ENCODE data around the gene KRT9. TPM values are rescaled to one million over a fixed set of nuclear protein-coding genes. Genes with fewer than 3 reads are reported as not detected.
A peak's percentile ranks its signal among the peaks of the same experiment; 100 is the strongest.

KRT9 gene
- polyA plus RNA-seq, 6 donors from 2014 or later = not detected

DNA sequence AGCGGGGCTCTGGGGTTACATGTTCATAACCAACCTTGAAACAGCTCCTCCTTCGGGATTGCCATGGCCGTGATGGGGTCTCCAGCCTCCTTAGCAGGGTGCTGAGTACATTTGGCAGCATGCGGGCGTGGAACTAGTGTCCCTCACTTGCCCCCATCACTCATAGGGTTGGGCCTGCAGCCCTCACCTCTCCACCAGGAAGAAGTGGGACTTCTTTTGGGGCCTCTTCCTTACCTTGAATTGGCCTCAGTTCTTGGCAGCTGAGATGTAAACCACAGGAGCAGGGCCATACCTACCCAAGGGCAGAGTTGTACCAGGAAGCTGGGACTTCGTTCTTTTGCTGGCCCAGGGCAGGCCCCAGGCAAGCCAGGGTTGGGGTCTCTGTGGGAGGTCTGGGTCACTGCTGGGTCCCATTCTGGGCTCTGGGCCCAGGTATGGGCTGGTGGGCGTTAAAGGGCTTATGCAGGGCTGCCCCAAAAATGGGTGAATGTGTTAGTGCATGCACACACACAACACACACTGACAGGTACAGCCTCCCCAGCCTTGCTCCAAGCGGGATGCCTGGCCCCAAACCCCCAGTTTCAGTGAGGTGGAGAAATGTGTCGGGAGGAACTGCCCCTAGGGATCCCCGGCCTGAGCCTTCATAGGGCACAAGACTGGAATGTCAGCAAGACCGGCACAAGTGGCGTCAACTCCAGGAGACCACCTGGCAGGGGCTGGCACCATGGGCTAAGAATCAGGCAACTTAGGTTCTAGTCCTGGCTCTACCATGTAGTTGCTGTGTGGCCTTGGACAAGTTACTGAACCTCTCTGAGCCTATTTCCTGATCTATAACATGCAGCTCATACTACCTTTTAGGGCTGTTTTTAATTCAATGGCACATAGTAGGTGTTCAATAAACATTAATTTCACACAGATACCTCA lies 49.3 kb downstream of the KRT9 start:
- H3K9me3 Mint-ChIP-seq = peaks cover 0 to 4% (median 0%) of the 10 kb centered on the region in 7 donors
- no peak for ATAC-seq (ENCODE audit: low read depth in 2 of 2)
- peaks cover 22 to 73% (median 35%) of the 10 kb centered on the region in 3 donors for H3K27me3 Mint-ChIP-seq
- no peak overlapping the region for H3K27ac Mint-ChIP-seq
- H3K4me1 Mint-ChIP-seq = peaks cover 4 to 7% (median 7%) of the 10 kb centered on the region in 3 donors
- DNase-seq = no peak
- H3K4me3 Mint-ChIP-seq = no peak overlapping the region
- no peaks in the 10 kb centered on the region for H3K36me3 Mint-ChIP-seq

GRCh38 chr17:41521574-41522261 lies 50.1 kb downstream of the KRT9 start:
- no peak for ATAC-seq (ENCODE audit: low read depth in 2 of 2)
- Mint-ChIP-seq H3K9me3 (peaks cover 0 to under 1% (median 0%) of the 10 kb centered on the region in 7 donors), H3K36me3 (no peaks in the 10 kb centered on the region), H3K27me3 (peaks cover 22 to 72% (median 34%) of the 10 kb centered on the region in 3 donors), H3K4me3 (no peak overlapping the region), H3K4me1 (no peaks in the 10 kb centered on the region), H3K27ac (no peak overlapping the region)
- DNase-seq = no peak

DNA sequence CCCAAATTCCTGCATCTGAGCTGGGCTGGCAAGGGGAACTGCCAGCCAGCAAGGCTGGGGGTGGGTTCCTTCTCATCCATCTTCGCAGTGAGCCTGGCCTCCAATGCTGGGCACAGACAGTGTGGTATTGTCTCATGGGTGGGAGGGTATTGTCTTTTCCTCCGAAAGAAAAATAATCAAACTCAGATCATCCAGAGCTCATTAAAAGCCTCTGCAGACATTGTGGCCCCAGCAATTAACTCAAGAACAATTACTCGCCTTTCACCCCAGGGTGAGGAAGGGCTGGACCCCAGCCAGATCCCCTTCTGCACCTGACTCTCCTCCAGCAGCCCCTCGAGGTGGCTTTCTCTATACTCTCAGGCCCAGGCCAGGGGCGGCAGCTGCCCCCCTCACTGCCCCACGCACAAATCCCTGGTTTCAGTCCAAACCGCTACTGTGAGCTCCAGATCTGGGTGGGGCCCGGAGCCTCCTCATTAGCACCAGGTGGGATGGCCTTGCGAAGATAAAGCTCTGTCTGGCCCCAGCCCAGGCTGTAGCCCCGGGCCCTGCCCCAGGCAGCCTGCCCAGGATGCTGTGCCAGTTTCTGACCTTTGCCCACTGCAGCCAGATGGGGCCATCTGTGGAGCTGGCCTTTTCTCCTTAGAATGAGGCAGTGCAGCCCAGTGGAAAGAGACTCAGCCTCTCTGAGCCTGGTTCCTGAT lies 50.9 kb downstream of the KRT9 start:
- Mint-ChIP-seq H3K36me3 (no peaks in the 10 kb centered on the region), H3K27me3 (peaks cover 19 to 70% (median 38%) of the 10 kb centered on the region in 3 donors), H3K27ac (no peak overlapping the region), H3K4me1 (no peaks in the 10 kb centered on the region), H3K9me3 (no peaks in the 10 kb centered on the region), H3K4me3 (no peak overlapping the region)
- DNase-seq (no peak), ATAC-seq (ENCODE audit: low read depth in 2 of 2) (no peak)

DNA sequence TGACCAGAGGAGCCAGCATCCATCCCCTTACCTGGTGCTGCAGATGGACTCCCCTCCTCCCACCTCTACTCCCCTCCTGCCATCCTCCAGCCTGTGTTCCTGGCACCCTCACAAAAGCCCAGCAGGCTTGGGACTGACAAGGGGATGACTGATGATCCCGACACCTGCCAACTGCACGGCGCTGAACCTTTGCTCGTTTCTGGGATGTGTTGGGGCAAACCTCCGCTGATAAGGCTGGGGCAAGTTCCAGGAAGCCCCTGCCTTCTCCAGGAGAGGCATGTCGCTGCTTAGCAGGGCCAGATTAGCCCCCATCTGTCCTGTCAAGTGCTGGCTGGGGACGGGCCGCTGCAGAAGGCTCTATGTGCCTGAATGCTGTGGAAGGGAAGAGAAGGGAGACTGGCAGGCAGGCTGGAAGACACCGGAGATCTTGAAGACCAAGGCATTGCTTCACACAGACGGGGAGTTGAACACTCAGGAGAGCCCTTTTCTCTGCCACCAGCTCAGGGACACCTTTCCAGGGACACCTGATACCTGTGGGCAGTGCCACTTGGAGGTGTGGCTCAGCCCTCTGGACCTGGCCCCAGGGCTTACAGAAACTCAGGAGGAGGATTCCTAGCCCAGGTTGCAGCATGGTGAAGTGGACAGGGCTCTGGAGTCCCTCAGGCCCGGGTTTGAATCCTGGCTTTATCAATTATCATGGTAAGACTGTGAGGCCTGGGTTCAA lies 52.2 kb downstream of the KRT9 start:
- Mint-ChIP-seq H3K4me1 (no peaks in the 10 kb centered on the region), H3K4me3 (no peak overlapping the region), H3K36me3 (no peaks in the 10 kb centered on the region), H3K27me3 (peaks cover 17 to 66% (median 33%) of the 10 kb centered on the region in 3 donors), H3K27ac (no peak overlapping the region), H3K9me3 (no peaks in the 10 kb centered on the region)
- ATAC-seq (ENCODE audit: low read depth in 2 of 2) (no peak), DNase-seq (no peak)

GRCh38 chr17:41518789-41519449 lies 52.9 kb downstream of the KRT9 start, which contains the start of gene KRT15:
TSS of gene KRT15 (minus strand) at chr17:41518890. CDS start at chr17:41518827, 63 bp downstream.
- Mint-ChIP-seq H3K9me3 (no peaks in the 10 kb centered on the region), H3K36me3 (no peaks in the 10 kb centered on the region), H3K4me1 (no peaks in the 10 kb centered on the region), H3K27me3 (peaks cover 15 to 58% (median 33%) of the 10 kb centered on the region in 3 donors), H3K27ac (peak within 1 kb of the TSS in 1 of 6 donors; percentile 35), H3K4me3 (no peak within 1 kb of the TSS)
- ATAC-seq (ENCODE audit: low read depth in 2 of 2) (no peak), DNase-seq (no peak)

- H3K9me3 Mint-ChIP-seq = no peaks in the 10 kb centered on the region
- ATAC-seq (ENCODE audit: low read depth in 2 of 2) (no peak), DNase-seq (no peak)
- no peak overlapping the region for H3K4me3 Mint-ChIP-seq
- no peak overlapping the region for H3K27ac Mint-ChIP-seq
- no peaks in the 10 kb centered on the region for H3K36me3 Mint-ChIP-seq
- no peaks in the 10 kb centered on the region for H3K4me1 Mint-ChIP-seq
- peaks cover 8 to 49% (median 35%) of the 10 kb centered on the region in 3 donors for H3K27me3 Mint-ChIP-seq
Measured at GRCh38 chr17:41518031-41518430, 53.8 kb downstream of the KRT9 start.

DNA sequence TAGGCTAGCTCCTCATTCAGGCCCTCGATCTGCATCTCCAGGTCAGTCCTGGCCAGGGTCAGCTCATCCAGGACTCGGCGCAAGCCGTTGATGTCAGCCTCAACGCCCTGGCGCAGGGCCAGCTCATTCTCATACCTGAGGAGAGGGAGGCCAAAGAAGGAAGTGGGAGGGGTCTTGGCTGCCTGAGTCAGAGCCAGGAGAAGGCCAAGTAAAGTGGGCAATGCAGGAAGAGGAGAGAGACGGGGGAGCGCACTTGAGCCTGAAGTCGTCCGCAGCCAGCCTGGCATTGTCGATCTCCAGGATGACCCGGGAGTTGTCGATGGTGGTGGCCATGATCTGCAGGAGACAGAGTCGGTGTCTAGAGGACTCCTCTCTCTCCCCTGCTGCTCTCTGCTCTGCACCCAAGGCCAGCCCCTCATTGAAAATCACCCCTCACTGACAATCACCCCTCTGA lies 55.0 kb downstream of the KRT9 start:
- peak overlapping the region in 2 of 6 donors; percentile 56 to 93 for H3K27ac Mint-ChIP-seq
- DNase-seq = no peak
- no peaks in the 10 kb centered on the region for H3K4me1 Mint-ChIP-seq
- peaks cover 6 to 50% (median 43%) of the 10 kb centered on the region in 3 donors for H3K27me3 Mint-ChIP-seq
- no peak for ATAC-seq (ENCODE audit: low read depth in 2 of 2)
- no peak overlapping the region for H3K4me3 Mint-ChIP-seq
- H3K9me3 Mint-ChIP-seq = no peaks in the 10 kb centered on the region
- no peaks in the 10 kb centered on the region for H3K36me3 Mint-ChIP-seq

DNA sequence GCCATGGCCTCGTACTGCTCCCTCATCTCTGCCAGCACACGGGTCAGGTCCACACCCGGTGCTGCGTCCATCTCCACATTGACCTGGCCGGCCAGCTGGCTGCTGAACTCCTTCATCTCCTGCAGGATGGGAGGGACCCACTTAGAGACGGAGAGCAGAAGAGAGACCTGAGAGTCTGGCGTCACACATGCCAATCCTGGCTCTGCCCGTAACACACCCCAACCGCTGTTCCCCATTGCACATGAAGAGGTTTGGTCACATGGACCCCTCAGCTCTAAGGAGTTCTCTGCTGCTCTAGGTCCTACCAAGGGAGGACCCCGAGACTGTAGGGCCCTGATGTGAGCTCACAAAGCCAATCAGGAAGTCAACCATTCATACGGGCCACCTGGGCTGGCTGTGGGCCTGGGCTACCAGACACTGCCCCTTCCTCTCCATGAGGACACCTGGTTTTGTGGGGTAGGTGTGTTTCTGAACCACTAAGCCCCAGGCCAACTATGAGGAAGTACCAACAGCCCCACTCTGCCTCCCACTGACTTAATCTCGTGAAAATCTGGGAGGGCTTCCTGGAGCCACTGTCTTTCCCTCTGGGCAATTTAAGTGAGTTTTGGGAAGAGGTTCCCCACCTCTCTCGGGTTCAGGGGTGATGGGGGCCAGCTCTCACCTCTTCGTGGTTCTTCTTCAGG lies 55.6 kb downstream of the KRT9 start:
- Mint-ChIP-seq H3K27ac (no peak overlapping the region), H3K36me3 (no peaks in the 10 kb centered on the region), H3K9me3 (no peaks in the 10 kb centered on the region), H3K4me1 (no peaks in the 10 kb centered on the region), H3K27me3 (peaks cover 6 to 44% (median 43%) of the 10 kb centered on the region in 3 donors), H3K4me3 (peak overlapping the region in 1 of 8 donors; percentile 74)
- DNase-seq (no peak), ATAC-seq (ENCODE audit: low read depth in 2 of 2) (no peak)

Other genes with a start within 250 kb of the KRT9 start
- gene KRT33A, start 221.2 kb downstream of the KRT9 start, polyA plus RNA-seq (ENCODE audit: low read depth in 6 of 6) = not detected
- not detected for gene KRT33B, start 202.2 kb downstream of the KRT9 start, polyA plus RNA-seq (ENCODE audit: low read depth in 6 of 6)
- not detected for gene KRT34, start 189.8 kb downstream of the KRT9 start, polyA plus RNA-seq (ENCODE audit: low read depth in 6 of 6)
- not detected for gene KRT31, start 174.5 kb downstream of the KRT9 start, polyA plus RNA-seq (ENCODE audit: low read depth in 6 of 6)
- not detected for gene KRT37, start 147.5 kb downstream of the KRT9 start, polyA plus RNA-seq (ENCODE audit: low read depth in 6 of 6)
- gene KRT38, start 131.1 kb downstream of the KRT9 start, polyA plus RNA-seq (ENCODE audit: low read depth in 6 of 6) = not detected
- not detected for gene KRT32, start 104.7 kb downstream of the KRT9 start, polyA plus RNA-seq (ENCODE audit: low read depth in 6 of 6)
- not detected for gene KRT35, start 90.9 kb downstream of the KRT9 start, polyA plus RNA-seq (ENCODE audit: low read depth in 6 of 6)
- gene KRT36, start 82.1 kb downstream of the KRT9 start, polyA plus RNA-seq (ENCODE audit: low read depth in 6 of 6) = not detected
- gene KRT13, start 66.4 kb downstream of the KRT9 start, polyA plus RNA-seq (ENCODE audit: low read depth in 6 of 6) = not detected
- not detected for gene KRT15, start 53.2 kb downstream of the KRT9 start, polyA plus RNA-seq (ENCODE audit: low read depth in 6 of 6)
- gene KRT19, start 43.8 kb downstream of the KRT9 start, polyA plus RNA-seq (ENCODE audit: low read depth in 6 of 6) = not detected
- gene KRT14, start 14.8 kb upstream of the KRT9 start, polyA plus RNA-seq (ENCODE audit: low read depth in 6 of 6) = not detected
- gene KRT16, start 40.7 kb upstream of the KRT9 start, polyA plus RNA-seq (ENCODE audit: low read depth in 6 of 6) = not detected
- not detected for gene KRT17, start 52.5 kb upstream of the KRT9 start, polyA plus RNA-seq (ENCODE audit: low read depth in 6 of 6)
- gene EIF1, start 116.8 kb upstream of the KRT9 start, polyA plus RNA-seq (ENCODE audit: low read depth in 6 of 6) = 1,000 to 10,000 TPM; 1,122 to 1,685 (median 1,504) TPM
- not detected for gene GAST, start 140.3 kb upstream of the KRT9 start, polyA plus RNA-seq (ENCODE audit: low read depth in 6 of 6)
- not detected for gene HAP1, start 162.6 kb upstream of the KRT9 start, polyA plus RNA-seq (ENCODE audit: low read depth in 6 of 6)
- gene JUP, start 214.7 kb upstream of the KRT9 start, polyA plus RNA-seq (ENCODE audit: low read depth in 6 of 6) = 100 to 1,000 TPM in 2 of 6 donors, 10 to 100 TPM in 4; 32.9 to 123 (median 51.0) TPM
- 1 to 10 TPM in 2 of 6 donors, under 1 TPM in 4; 0.39 to 2.9 (median 0.87) TPM for gene P3H4, start 239.9 kb upstream of the KRT9 start, polyA plus RNA-seq (ENCODE audit: low read depth in 6 of 6)
- gene FKBP10, start 240.9 kb upstream of the KRT9 start, polyA plus RNA-seq (ENCODE audit: low read depth in 6 of 6) = not detected